G401.6 (cell line): ENCODE results near the gene DPF3.

ENCODE experiments used
- FAIRE-seq: peaks from 2 replicates; lab custom pipeline; 2012; peaks lifted over from hg19 to GRCh38; lab: Jason Lieb, UNC

Gene DPF3

DNA sequence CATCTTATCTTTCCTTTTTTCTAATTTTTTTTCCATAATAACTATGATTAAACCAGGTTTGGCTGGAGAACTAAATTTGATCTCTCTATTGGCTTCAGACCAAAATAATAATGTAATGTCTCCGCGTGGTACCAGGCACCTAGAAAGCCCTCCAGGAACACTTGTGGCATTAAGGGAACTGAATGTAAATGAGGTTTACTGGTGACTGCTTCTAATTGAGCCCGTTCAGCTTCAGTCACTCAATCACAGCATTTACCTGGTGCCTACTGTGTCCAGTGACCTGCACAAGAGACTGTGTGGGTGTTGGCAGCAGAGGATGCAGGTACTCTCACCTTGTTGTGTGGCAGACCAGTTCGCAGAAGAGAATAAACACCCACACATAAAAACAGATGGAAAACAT, 302.5 kb downstream of the DPF3 start:
- FAIRE-seq: no peak

DNA sequence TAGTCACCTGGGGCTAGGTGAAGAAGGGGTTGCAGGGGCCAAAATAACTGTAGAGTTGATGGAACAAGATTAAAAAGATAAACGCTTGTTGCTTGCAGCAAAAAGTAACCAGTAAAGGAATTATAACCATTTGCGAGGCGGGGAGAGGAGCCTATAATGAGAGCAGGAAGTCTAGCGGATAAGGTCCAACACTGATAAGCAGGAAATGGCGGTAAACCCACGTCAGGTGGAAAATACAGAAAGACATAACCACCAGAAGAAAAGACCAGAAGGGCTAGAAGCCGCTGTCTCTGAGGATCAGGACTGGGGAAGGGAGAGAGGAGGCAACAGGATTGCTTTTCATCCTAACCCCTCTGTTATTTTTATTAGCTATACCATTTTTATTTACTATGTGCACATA, 303.3 kb downstream of the DPF3 start:
- no peak for FAIRE-seq

DNA sequence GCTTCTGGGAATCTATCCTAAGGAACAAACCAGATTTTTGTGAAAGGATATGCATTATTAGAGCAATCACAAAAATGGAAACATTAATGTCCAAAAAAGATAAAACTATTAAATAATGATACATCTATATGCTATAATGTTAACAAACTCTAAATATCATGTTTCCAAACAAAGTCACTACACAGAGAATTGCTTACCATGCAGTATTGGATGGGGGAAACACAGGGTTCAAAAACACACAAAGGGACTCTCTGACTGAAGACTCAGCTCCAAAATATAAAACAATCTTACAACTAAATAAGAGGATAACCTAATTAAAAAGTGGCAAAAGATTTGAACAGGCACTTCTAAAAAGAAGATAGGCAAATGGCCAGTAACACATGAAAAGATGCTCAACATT, 304.2 kb downstream of the DPF3 start:
- no peak for FAIRE-seq

DNA sequence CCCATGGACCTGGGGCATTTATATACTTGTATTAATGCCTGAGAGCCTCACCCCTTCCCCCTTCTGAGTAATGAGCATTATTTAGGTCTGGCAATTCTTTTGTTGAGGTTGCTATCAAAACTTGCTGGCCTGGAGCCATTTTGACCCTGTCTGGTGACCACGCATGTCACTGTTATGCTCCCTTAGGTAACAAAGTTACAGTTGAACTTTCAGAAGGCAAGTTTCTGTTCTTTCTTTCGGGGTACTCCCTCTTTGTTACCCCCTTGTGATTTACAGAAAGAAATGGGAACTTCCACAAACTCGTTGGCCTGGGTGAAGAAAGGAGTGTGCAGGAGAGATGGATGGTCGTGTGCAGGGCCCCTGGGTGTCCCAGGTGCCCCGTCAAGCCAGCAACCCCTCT, 305.4 kb downstream of the DPF3 start:
- FAIRE-seq: no peak

DNA sequence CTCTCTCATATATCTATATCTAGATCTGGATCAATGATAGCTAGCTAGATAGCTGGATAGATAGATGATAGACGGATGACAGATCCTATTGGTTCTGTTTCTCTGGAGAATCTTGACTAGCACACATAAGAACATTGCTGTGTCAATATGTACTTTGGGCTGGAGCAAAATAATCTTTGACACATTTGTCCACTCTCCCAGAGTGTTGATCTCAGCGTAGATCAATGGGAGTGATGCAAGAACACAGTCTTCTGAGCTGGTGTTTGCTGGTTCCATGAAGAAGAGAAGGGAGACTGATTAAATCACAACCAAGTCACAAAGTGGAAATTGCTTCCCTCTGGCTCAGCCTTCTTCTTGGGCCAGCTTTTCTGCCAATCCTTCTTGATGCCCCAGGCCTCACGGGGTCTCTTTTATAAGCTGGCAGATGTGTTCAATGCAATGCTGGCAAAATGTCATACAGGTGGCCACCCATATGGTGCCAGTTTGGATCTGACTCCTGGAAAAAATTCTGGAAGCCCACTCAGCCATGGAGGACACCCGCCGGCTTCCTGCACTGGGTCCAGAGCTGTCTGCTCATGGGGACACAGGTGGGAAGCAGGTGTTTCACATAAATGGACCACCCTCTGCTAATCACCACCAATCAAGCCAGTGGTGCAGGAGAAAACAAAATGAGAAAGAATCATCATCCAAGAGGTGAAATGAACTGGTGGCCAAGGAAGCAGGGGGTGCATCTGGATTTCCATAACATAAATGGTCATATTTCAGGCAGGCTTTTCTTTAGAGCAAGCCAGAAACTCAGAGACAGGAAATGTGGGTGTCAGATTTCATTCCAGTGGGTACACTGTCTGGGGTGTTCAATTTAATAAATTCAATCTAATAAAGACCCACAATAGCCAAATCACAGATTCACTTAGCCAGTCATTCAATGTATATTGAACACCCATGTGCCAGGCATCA, 310.3 kb downstream of the DPF3 start:
- FAIRE-seq: no peak

DNA sequence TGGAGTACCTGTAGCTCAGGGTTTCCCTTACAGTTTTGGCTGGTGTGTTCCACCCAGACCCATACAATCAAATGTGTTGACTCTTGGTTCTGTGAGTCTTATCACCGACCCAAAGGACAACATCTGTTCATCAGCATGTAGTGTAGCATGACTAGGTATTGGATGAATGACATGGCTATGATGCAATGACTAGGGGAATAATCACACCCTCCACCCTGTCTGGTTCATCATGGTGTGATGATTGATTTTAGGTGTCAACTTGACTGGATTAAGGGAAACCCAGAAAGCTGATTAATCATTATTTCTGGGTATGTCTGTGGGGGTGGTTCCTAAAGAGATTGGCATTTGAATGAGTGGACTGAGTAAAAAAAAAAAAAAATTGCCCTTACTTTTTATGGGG, 311.3 kb downstream of the DPF3 start:
- FAIRE-seq: no peak

DNA sequence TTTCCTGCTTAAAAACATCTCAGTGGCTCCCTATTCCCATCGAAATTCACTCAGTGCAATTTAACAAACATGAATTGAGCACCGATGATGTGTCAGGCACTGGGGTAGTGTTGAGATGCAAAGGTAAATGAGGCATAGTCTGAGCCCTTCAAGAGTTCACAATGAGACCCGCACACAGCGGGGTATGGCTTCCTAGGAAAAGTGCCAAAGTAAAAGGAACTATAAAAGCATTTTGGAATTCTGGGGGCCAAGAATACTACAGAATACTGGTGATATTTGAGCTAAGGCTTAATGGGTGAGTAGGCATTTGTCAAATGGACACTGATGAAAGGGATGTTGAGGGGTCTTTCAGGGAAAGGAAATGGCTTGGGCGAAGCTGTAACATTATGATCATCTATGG, 315.4 kb downstream of the DPF3 start:
- FAIRE-seq: no peak

DNA sequence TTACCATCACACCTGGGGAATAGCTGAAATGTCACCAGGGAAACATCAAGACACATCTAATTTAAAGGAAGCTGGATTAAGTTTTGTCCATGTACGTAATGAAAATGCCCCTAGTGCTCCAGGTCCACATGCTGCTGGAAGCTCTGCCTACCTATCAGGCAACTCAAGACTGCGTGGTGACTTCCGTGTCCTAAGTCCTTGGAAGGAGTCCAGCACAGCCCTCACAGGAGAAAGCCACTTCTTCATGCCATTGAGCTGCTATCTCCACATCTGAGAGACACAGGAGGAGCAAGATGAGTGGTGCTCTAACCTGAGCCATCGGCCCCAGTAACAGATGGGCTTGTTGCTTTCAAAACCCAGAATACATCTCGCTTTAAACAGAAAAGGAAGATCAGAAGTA, 316.4 kb downstream of the DPF3 start:
- no peak for FAIRE-seq

DNA sequence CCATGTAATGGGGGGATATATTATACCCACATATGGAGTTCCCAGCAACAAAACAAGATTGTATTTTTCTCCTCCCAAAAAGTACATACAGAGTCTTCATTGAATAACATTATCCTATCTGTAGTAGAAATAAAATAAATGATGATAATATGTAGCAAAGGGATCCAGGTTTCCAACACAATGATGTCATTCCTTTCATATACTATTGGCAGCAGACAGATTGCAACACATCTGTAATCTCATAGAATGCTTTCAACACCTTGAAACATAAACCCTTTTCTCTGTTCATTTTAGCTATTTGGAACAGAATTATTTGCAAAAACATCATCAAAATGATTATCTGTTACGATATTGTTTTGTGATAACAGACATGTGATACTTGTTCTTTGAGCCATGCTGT, 317.6 kb downstream of the DPF3 start:
- no peak for FAIRE-seq

DNA sequence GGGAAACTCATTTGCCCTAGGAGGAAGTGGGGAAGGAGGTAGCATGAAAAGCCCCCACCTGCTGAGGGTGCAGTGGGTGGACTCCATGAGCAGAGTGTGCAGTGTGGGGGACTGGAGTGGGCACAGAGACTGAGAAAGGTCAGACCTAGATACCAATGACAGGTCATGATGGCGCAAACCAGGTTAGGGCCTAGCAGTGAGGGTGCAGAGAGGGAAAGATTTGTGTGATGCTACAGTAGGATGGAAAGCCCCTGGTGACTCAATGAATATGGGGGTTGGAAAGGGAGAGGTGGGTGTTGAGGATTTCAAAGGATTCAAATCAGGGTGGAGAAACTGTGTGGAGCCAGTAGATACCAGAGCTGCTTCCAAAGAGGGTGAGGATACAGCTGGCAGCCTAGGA, 319.2 kb downstream of the DPF3 start:
- FAIRE-seq: no peak

DNA sequence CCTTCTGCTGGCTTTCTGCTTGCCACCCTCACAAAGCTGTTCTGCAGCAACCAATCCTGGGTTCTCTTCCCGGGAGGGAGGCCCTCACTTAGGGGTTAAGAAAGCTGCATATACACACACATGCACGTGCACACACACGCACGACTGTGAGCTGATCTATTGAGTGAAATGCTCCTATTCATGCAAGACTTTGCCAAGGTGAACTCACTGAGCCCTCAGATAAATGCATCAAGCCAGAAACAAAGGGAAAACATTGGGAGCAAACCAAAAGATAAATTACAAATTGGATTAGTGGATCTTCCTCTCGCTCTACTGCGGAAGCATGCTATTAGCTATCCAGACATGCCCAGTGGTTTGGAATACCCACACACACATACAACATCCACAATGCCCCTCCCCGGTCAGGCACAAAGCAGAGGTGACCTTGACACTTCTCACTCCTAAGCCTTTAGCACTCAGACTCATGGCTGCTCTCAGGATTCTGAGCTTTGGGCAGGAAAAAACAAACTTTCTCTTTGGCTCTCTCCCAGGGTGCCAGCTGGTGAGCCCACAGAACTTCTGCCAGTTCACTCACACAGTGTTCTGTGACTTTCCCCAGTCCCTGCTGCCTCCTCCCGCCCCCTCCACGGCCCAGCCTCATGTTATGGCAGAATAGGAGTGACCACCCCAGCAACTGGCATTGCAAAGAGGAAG, 320.0 kb downstream of the DPF3 start:
- FAIRE-seq: no peak
